H9 (cell line): ENCODE data around the gene TOP3B. TPM values are rescaled to one million over a fixed set of nuclear protein-coding genes. Genes with fewer than 3 reads are reported as not detected.
A peak's percentile ranks its signal among the peaks of the same experiment; 100 is the strongest.

Experiments
- DNase-seq: peaks from one replicate; pipeline ENCODE4 v3.0.0-alpha.2; 2017
- H2AFZ ChIP-seq: one replicate; pipeline ENCODE4 v1.6.1; 2013; ENCODE audit warnings: mild to moderate bottlenecking, low read length, control low read depth, moderate library complexity
- H2AK5ac ChIP-seq: 2 replicates; pipeline ENCODE4 v1.6.1; 2013; ENCODE audit warnings: low read length, control low read depth, mixed read lengths; ENCODE audit not compliant: insufficient read length
- H2BK120ac ChIP-seq: one replicate; pipeline ENCODE4 v1.6.1; 2013; ENCODE audit warnings: low read depth, mild to moderate bottlenecking, low read length, control low read depth, inconsistent platforms; ENCODE audit not compliant: poor library complexity, severe bottlenecking
- H2BK12ac ChIP-seq: 2 replicates; pipeline ENCODE4 v1.6.1; 2013; ENCODE audit warnings: low read length, control low read depth, mixed read lengths, low read depth; ENCODE audit not compliant: insufficient read length
- H2BK15ac ChIP-seq: 2 replicates; pipeline ENCODE4 v1.6.1; 2013; ENCODE audit warnings: low read depth, low read length, control low read depth
- H2BK20ac ChIP-seq: one replicate; pipeline ENCODE4 v1.6.1; 2013; ENCODE audit warnings: low read depth, mild to moderate bottlenecking, low read length, control low read depth, inconsistent platforms; ENCODE audit not compliant: poor library complexity, severe bottlenecking
- H2BK5ac ChIP-seq: 2 replicates; pipeline ENCODE4 v1.6.1; 2013; ENCODE audit warnings: low read length, control low read depth, mixed read lengths; ENCODE audit not compliant: insufficient read length
- H3K14ac ChIP-seq: 2 replicates; pipeline ENCODE4 v1.6.1; 2013; ENCODE audit warnings: low read length, control low read depth; ENCODE audit not compliant: insufficient read depth
- H3K18ac ChIP-seq: 2 replicates; pipeline ENCODE4 v1.6.1; 2013; ENCODE audit warnings: low read depth, mild to moderate bottlenecking, mixed read lengths, low read length, control low read depth; ENCODE audit not compliant: insufficient read length
- H3K23ac ChIP-seq: 2 replicates; pipeline ENCODE4 v1.6.1; 2013; ENCODE audit warnings: low read length, control low read depth, mixed read lengths, low read depth; ENCODE audit not compliant: insufficient read length
- H3K23me2 ChIP-seq: 2 replicates; pipeline ENCODE4 v1.6.1; 2013; ENCODE audit warnings: low read depth, mild to moderate bottlenecking, mixed read lengths, low read length, control low read depth; ENCODE audit not compliant: insufficient read length, poor library complexity, severe bottlenecking
- H3K27ac ChIP-seq: 2 replicates; pipeline ENCODE4 v1.5.1; 2013; ENCODE audit warnings: low read length, control low read depth, mixed read lengths, low read depth; ENCODE audit not compliant: insufficient read length
- H3K27me3 ChIP-seq: 2 replicates; pipeline ENCODE4 v1.6.1; 2013; ENCODE audit warnings: low read length, control low read depth, inconsistent platforms; ENCODE audit not compliant: insufficient read depth
- H3K4ac ChIP-seq: 2 replicates; pipeline ENCODE4 v1.6.1; 2013; ENCODE audit warnings: low read depth, mild to moderate bottlenecking, control low read depth, inconsistent platforms, low read length, moderate library complexity
- H3K4me1 ChIP-seq: 2 replicates; pipeline ENCODE4 v1.6.1; 2013; ENCODE audit warnings: low read length, control low read depth, inconsistent platforms; ENCODE audit not compliant: insufficient read depth
- H3K4me2 ChIP-seq: 2 replicates; pipeline ENCODE4 v1.6.1; 2013; ENCODE audit warnings: low read length, control low read depth, mixed read lengths; ENCODE audit not compliant: insufficient read length, insufficient read depth
- H3K56ac ChIP-seq: 2 replicates; pipeline ENCODE4 v1.6.1; 2013; ENCODE audit warnings: low read depth, mild to moderate bottlenecking, mixed read lengths, low read length, control low read depth; ENCODE audit not compliant: insufficient read length
- H3K79me1 ChIP-seq: 2 replicates; pipeline ENCODE4 v1.6.1; 2013; ENCODE audit warnings: low read depth, mild to moderate bottlenecking, moderate library complexity, low read length, control low read depth, inconsistent platforms; ENCODE audit not compliant: insufficient read depth, poor library complexity, severe bottlenecking
- H3K79me2 ChIP-seq: 2 replicates; pipeline ENCODE4 v1.6.1; 2013; ENCODE audit warnings: low read length, control low read depth, inconsistent platforms; ENCODE audit not compliant: insufficient read depth
- H3K9ac ChIP-seq: 2 replicates; pipeline ENCODE4 v1.6.1; 2013; ENCODE audit warnings: low read length, control low read depth, mixed read lengths; ENCODE audit not compliant: insufficient read length; ENCODE audit errors: extremely low read depth
- H3K9me3 ChIP-seq: one replicate; pipeline ENCODE4 v1.6.1; 2013; ENCODE audit warnings: low read depth, low read length, inconsistent platforms; ENCODE audit not compliant: control insufficient read depth
- H3T11ph ChIP-seq: one replicate; pipeline ENCODE4 v1.6.1; 2013; ENCODE audit warnings: mild to moderate bottlenecking, low read length, control low read depth, inconsistent platforms
- H4K20me1 ChIP-seq: one replicate; pipeline ENCODE4 v1.6.1; 2013; ENCODE audit not compliant: control insufficient read depth, insufficient read length, insufficient read depth
- H4K5ac ChIP-seq: 2 replicates; pipeline ENCODE4 v1.6.1; 2013; ENCODE audit warnings: low read depth, mild to moderate bottlenecking, mixed read lengths, low read length, control low read depth; ENCODE audit not compliant: insufficient read length
- H4K8ac ChIP-seq: replicated peaks from 2 replicates; pipeline ENCODE4 v1.6.1; 2013; ENCODE audit warnings: low read length, control low read depth, mixed read lengths, low read depth; ENCODE audit not compliant: insufficient read length
- H4K91ac ChIP-seq: 2 replicates; pipeline ENCODE4 v1.6.1; 2013; ENCODE audit warnings: low read depth, mild to moderate bottlenecking, moderate library complexity, mixed read lengths, low read length, control low read depth; ENCODE audit not compliant: insufficient read length
- H3K27ac Mint-ChIP-seq, 3 experiments: 2 replicates in 2 of 3; 3 replicates in 1 of 3; pipeline ENCODE4 v1.8.0; 2020 to 2021; ENCODE audit warnings: mixed read lengths in 3 of 3, mild to moderate bottlenecking in 1 of 3, moderate library complexity in 1 of 3
- H3K27me3 Mint-ChIP-seq: 2 replicates; pipeline ENCODE4 v1.8.0; 2021; ENCODE audit warnings: low read depth, mild to moderate bottlenecking, moderate library complexity, mixed read lengths
- H3K36me3 Mint-ChIP-seq, 3 experiments: 2 replicates in 2 of 3; 3 replicates in 1 of 3; pipeline ENCODE4 v1.8.0; 2020 to 2021; ENCODE audit warnings: low read depth in 3 of 3, mixed read lengths in 3 of 3; ENCODE audit not compliant: insufficient read depth in 1 of 3
- H3K4me1 Mint-ChIP-seq, 2 experiments: 2 replicates each; pipeline ENCODE4 v1.8.0; 2020; ENCODE audit warnings: mixed read lengths in 2 of 2
- H3K4me3 Mint-ChIP-seq, 2 experiments: 2 replicates in 1 of 2; 3 replicates in 1 of 2; pipeline ENCODE4 v1.8.0; 2020 to 2021; ENCODE audit warnings: mild to moderate bottlenecking in 2 of 2, mixed read lengths in 2 of 2, moderate library complexity in 1 of 2
- H3K9me3 Mint-ChIP-seq, 2 experiments: 2 replicates in 1 of 2; 3 replicates in 1 of 2; pipeline ENCODE4 v1.8.0; 2020; ENCODE audit warnings: mild to moderate bottlenecking in 2 of 2, mixed read lengths in 2 of 2, moderate library complexity in 1 of 2
- CTCF ChIP-seq: fragments of 200-600 bp; sonication (generic); conservative IDR thresholded peaks from 3 replicates; pipeline ENCODE4 v1.8.0; 2021; ENCODE audit warnings: antibody characterized with exemption, mild to moderate bottlenecking
- WGBS: extraction: QIAGEN DNeasy Blood & Tissue Kit; methylation state at CpG from one replicate; pipeline ENCODE4 v1.1.7; 2013; ENCODE audit warnings: missing lambda C conversion rate, low lambda C conversion rate, mixed read lengths; ENCODE audit not compliant: insufficient read length; ENCODE audit errors: extremely low coverage; 5-methylcytosine and 5-hydroxymethylcytosine counted together
- total RNA-seq: library from RNA; stranded (reverse); gene quantifications from 2 replicates; pipeline ENCODE4 v1.2.1, GENCODE V29; 2021

TOP3B gene
- total RNA-seq, 1 experiment from 2014 or later: 55.2 TPM

DNA sequence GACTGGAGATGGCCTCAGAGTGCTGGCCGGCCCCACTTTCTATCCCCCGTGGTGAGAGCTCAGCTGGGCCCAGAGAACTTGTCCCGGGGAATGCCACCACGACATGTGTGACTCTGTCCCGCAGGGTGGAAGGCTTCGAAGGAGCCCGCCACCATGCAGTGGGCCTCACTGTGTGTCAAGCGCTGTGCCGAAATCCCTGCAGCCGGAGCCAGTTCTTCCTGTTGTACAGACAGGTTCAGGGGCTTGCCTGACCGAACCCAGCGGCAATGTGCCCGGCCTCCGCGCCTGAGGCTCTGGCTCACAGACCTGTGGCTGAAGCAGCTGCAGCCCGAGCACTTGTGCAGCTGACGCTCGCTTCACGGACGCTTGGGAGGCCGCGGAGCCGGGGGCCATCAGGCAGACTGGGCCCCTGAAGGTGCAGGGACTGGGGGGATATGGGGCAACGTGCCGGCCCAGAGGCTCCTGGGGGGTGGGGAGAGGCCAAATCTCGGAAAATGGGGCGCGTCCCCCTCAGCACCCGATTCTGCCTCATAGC lies 30.6 kb downstream of the TOP3B start:
- peak; percentile 72 for DNase-seq
- Histone ChIP-seq H3K14ac (no peak overlapping the region), H2BK15ac (no peak overlapping the region), H3K4me2 (peak overlapping the region; percentile 49), H4K5ac (no peak overlapping the region), H2AFZ (no peak overlapping the region), H4K91ac (no peak overlapping the region), H3K9me3 (no peaks in the 10 kb centered on the region), H3K9ac (no peak overlapping the region), H3K18ac (no peak overlapping the region), H3K27me3 (no peaks in the 10 kb centered on the region; the same call in 1 of the 2 replicates), H2BK5ac (no peak overlapping the region), H3K23me2 (peaks cover 3% of the 10 kb centered on the region), H3K27ac (no peak overlapping the region), H4K20me1 (no peaks in the 10 kb centered on the region), H3K56ac (no peak overlapping the region), H3K79me1 (no peaks in the 10 kb centered on the region), H2BK20ac (no peak overlapping the region), H2AK5ac (no peak overlapping the region), H2BK12ac (no peak overlapping the region), H3K79me2 (no peaks in the 10 kb centered on the region), H3K23ac (no peak overlapping the region), H3K4ac (no peak overlapping the region), H3T11ph (no peak overlapping the region), H2BK120ac (no peak overlapping the region), H4K8ac (no peak overlapping the region), H3K4me1 (peaks cover 2% of the 10 kb centered on the region; the same call in 1 of the 2 replicates)
- H3K27me3 Mint-ChIP-seq: peaks cover 28% of the 10 kb centered on the region
- no peak for TF ChIP-seq CTCF
- WGBS: no CpG with 5 or more reads among the region's 29 CpGs
- H3K9me3 Mint-ChIP-seq: peaks cover 0 to 4% of the 10 kb centered on the region in 2 experiments; a peak in 3 of 5 replicates
- H3K27ac Mint-ChIP-seq: no peak overlapping the region
- H3K4me3 Mint-ChIP-seq: peak overlapping the region; percentile 83 to 90
- H3K36me3 Mint-ChIP-seq: peaks cover 0 to 3% (median 2%) of the 10 kb centered on the region in 3 experiments; a peak in 4 of 7 replicates
- peaks cover 14 to 20% of the 10 kb centered on the region in 2 experiments for H3K4me1 Mint-ChIP-seq
